GM19372 (cell line): ENCODE results near the gene LARGE2.
"Not testable (repeated sequence)": the region's sequence is repeated elsewhere in the genome, so short reads cannot be mapped to it uniquely, and the experiment has no call there.

Experiments used
- ATAC-seq: cut with Tn5 transposase; IDR thresholded peaks from one replicate; pipeline ENCODE4 v1.9.1; 2021; ENCODE audit warnings: mild to moderate bottlenecking, low read depth, moderate library complexity; ENCODE audit not compliant: unreplicated experiment

LARGE2 gene

DNA sequence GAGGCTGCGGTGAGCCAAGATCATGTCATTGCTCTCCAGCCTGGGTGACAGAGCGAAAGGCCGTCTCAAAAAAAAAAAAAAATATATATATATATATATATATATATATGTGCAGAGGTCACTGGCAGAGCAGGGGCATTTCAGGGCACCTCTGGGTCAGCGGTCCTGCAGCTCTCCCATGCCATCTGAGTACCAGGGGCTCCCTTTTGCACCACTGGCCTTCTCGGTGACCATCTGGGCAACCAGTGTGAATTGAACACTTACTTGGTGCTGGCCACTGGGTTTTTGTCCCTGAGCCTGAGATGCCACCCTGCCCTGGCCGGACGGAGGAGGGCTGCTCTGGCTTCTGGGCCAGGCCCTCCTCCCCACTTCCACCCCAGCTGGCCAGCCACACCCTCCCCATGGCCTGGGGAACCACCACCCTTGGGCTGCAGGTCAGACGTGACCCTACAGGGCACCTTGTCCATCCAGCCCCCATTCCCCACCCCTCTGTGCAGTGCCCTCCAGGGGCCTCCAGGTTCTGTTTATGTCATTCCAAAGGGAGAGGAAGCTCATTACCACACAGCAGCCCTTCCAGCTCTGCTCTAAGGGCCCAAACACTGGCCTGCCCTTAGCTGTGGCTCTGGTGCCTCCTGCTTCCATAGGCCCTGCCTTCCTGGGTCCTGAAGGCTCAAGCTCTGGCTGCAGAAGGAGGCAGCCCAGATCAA, 26.8 kb upstream of the LARGE2 start:
- ATAC-seq: no peak

DNA sequence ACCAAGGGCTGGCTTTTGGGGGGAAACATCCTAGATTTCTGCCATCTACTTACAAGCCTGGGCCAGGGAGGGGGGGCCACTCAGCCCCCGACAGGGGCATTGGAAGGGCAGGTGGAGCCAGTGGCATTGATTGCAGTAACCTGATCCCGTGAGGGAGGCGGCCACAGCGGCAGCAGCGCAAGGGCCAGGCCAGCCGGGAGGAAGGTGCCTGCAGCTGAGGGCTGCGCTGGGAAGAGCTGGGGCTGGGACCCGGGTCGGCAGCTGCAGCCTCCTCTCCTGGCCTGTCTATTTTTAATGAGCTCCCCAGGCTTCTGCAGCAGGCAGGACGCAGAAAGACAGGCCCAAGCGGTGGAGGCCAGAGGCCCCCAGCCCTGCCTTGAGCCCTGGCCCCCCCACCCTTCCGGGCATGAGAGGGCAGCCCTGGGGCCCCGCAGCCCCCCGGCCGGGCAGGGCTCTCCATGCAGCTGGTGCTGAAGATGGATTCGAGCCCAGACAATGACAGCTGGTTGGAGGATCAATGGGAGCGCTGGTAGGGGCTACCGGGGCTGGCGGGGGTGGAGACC, 26.0 kb upstream of the LARGE2 start:
- ATAC-seq: no peak

- ATAC-seq: no peak
These were observed 24.9 kb upstream of the LARGE2 start for GRCh38 chr11:45897556-45897955.

- ATAC-seq: no peak
These were observed 23.4 kb upstream of the LARGE2 start for GRCh38 chr11:45899086-45899447.

DNA sequence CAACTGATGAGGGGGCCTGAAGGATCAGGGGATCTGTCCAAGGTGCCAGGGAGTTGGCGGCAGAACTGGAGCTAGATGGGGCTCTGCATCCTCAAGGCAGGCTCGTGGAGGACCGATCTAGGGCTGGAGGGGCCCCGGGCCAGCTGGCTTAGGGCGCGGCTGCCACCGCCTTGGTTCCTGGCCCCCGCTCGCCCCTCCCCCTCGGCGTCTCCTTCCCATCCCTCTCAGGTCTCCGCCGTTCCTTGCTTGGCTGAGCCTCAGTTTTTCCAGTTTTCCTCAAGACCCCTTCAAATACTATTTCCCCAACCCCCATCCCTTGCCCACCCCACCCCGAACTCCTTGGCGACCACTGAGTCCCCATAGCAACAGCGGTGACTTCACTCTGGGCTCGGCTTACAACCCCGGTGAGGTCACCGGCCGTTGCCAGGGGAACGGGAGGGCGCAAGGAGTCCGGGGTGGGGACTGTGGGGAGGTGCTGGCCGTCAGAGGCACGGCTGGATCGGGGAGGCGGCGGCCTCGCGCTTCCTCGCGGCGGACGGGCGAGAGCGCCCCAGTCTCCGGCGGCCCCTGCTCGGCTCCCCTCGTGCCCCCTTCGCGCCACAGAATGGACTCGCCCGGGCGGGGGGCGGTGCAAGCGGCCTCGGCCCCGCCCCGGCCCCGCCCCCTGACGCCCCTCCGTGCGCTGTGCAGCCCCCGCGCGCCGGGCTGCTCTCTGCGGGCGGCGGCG, 22.8 kb upstream of the LARGE2 start:
- ATAC-seq: no peak

DNA sequence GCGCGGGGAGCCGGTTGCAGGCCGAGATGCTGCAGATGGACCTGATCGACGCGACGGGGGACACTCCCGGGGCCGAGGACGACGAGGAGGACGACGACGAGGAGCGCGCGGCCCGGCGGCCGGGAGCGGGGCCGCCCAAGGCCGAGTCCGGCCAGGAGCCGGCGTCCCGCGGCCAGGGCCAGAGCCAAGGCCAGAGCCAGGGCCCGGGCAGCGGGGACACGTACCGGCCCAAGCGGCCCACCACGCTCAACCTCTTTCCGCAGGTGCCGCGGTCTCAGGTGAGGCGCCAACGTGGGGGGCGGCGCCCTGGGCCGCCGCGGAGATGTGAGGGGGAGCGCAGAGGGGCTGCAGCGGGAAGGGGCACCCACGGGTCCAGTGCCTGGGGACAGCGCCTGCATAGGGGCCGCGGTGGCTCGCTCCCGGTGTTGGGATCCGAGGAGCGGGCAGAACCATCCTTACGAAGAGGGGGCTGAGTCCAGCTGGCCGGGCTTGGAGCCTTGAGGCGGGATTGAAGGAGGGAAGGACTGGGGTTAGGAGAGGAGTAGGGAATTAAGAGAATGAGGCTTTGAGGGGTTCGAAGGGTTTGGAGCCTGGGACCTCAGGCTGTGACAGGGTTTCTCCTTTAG, 22.2 kb upstream of the LARGE2 start:
- ATAC-seq: not testable (repeated sequence)

DNA sequence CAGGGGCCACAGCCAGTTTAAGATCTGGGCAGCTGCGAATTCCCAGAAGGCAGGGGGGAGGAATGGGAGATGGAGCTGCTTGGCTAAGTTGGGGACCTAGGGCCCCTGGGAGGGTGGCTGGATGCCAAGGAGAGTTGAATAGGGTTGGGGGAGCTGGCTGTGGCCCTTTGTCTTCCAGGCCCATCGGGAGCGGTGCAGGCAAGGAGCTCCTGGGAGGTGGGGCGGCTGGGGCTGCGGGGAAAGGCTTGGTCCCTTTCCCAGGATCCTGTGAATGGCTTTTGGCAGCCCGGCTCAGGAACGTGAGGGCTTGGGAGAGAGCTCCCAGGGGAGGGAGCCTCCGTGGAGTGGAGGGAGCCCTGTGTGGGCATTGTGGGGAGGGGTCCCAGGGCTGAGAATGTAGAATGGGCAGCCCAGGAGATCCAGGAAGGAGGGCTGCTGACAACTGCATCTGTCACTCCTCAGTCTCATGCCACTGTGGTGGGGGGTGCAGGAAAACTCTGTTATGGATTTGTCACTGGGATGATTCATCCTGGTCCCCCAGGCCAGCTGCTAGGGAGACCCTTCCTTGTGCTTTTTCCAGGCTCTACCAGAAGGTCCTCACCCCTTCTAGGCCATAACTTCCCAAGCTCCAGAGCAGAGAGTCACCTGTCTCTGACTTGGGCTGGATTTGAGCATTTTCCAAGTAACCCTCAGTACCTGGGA, 21.4 kb upstream of the LARGE2 start:
- no peak for ATAC-seq

DNA sequence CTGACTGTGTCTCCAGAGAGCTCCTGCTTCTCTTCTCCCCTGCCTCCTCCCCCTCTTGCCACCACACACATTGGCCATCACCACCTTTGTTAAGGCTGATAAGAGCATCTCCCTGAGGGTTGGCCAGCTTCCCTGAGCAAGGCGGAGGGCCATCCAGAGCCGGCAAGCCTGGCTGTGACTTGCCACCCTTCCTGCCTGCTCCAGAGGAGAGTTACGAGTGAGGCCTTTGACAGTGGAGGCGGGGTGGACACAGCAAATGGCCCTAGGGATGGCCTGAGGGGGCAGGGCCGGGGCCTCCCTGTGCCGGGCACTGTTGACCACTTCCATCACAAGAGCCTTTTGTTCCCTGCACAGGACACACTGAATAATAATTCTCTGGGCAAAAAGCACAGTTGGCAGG, 20.8 kb upstream of the LARGE2 start:
- no peak for ATAC-seq

DNA sequence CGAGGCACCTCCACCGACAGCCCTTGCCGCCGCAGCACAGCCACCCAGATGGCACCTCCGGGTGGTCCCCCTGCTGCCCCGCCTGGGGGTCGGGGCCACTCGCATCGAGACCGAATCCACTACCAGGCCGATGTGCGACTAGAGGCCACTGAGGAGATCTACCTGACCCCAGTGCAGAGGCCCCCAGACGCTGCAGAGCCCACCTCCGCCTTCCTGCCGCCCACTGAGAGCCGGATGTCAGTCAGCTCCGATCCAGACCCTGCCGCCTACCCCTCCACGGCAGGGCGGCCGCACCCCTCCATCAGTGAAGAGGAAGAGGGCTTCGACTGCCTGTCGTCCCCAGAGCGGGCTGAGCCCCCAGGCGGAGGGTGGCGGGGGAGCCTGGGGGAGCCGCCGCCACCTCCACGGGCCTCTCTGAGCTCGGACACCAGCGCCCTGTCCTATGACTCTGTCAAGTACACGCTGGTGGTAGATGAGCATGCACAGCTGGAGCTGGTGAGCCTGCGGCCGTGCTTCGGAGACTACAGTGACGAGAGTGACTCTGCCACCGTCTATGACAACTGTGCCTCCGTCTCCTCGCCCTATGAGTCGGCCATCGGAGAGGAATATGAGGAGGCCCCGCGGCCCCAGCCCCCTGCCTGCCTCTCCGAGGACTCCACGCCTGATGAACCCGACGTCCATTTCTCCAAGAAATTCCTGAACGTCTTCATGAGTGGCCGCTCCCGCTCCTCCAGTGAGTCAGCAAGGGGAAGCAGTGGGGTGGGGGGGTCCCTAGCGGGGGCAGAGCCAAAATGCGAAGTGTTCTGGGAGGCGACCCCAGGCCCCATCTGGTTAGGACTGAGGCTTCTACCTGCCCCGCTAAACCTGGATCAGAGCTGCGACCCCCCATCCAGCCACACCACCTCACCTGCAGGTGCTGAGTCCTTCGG, 19.7 kb upstream of the LARGE2 start:
- no peak for ATAC-seq

DNA sequence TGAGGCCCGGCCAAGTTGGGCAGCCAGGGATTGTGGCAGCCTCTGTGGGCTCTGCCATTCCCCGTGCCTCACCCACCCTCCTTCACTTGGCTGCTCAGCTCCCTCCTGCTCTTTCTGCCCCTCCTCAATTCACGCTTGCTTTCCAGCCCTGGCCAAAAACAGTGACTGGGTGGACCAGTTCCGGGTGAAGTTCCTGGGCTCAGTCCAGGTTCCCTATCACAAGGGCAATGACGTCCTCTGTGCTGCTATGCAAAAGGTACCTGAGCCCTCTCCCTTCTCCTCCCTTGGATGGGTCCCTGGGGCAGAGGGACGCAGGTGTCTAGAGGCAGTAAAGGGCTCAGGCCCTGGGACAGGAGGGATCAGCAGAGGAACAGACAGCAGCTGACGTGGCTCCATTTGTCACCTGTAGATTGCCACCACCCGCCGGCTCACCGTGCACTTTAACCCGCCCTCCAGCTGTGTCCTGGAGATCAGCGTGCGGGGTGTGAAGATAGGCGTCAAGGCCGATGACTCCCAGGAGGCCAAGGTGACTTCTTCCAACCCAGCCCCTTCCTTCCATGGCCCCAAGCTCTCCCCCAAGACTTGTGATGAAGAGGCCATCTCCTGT, 18.0 kb upstream of the LARGE2 start:
- ATAC-seq: no peak

GRCh38 chr11:45905095-45905494, 17.4 kb upstream of the LARGE2 start:
- ATAC-seq: no peak

DNA sequence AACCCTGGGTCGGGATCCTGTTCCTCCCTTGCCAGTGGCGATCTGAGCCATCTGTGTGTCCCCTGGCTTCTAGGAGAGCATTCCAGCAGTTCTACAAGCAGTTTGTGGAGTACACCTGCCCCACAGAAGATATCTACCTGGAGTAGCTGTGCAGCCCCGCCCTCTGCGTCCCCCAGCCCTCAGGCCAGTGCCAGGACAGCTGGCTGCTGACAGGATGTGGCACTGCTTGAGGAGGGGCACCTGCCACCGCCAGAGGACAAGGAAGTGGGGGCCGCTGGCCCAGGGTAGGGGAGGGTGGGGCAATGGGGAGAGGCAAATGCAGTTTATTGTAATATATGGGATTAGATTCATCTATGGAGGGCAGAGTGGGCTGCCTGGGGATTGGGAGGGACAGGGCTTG, 16.9 kb upstream of the LARGE2 start:
- not testable (repeated sequence) for ATAC-seq

DNA sequence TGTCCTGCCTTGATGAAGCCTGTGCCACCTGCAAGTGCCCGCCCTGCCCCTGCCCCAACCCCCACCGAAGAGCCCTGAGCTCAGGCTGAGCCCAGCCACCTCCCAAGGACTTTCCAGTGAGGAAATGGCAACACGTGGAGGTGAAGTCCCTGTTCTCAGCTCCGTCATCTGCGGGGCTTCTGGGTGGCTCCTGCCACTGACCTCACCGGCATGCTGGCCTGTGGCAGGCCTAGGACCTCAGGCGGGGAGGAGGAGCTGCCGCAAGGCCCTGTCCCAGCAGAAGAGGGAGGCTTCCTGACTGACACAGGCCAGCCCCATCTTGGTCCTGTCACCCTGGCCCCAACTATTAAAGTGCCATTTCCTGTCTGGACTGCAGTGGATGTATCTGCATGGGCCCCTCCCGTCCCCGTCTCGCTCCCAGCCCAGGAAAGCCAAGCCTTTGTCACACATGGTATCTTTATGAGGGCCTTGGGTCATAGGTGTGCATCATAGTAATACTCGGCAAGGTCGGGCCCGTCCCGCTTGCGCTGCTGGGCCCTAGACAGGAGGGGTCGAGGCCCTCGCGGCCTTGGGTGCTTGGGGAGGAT, 16.3 kb upstream of the LARGE2 start:
- no peak for ATAC-seq

- no peak for ATAC-seq
These were observed 15.4 kb upstream of the LARGE2 start, which contains the start of gene FREY1 for GRCh38 chr11:45906965-45907611. Gene FREY1, minus strand, starts transcription at chr11:45907271. Its CDS starts 26 bp downstream, at chr11:45907245.

DNA sequence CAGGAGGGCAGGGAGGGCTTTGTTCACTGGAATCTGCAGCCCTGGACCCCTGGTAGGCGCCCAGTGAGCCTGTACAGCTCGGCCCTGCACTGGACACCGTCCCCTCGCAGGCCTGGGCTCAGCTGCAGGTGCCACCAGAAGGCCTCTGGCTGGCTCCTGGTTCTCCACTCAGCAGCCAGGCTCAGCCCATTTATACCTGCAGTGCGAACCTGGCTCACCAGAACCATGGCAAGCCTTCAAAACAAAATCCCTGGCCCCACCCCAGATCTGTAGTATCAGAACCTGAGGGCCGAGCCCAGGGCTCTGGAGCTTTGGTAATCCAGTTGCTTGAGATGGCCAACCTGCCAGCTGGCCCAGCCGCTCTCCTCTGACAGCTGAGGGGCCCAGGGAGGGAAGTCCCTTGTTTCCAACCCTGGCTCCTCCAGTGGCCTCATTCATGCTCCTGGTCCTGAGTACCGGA, 14.5 kb upstream of the LARGE2 start:
- no peak for ATAC-seq

DNA sequence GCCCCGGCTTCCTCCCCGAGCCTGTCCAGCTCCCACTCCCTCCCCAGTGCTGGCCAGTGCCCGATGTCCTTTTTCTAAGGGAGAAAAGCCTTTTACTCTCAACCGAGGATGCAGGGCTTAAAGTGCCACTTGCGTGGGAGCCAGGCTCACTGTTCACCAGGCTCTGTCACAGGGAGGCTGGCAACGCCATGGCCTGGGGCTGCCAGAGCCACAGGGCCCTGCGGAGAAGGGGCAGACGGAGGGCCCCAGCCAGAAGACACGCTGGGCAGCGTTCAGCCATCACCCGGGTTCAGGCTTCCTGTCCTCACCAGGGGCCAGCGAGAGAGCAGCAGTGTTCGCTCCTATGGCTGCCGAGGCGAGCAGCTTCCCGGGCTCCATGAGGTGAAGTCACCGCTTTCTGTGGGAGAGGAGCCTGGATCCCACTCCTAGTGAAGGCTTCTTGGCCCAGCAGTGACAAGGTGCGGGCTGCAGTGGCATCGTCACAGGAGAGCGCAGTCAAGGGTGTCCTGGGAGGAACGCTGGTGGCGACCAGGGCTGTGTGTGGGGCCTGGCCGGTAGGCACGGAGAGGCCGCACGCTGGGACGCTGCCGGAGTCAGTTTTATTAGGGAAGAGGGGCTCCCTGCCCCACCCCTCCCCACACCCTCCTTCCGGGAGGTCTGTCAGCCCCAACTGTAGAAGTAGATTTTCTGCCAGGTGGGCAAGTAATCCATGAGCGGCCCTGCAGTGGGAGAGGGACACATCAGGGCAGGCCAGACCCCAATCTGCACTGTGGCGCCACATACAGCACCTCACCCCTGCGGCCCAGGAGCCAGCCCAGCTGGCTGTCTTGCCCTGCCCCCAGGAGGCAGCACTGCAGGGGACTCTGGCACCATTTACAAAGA, 12.6 kb upstream of the LARGE2 start:
- ATAC-seq: no peak

DNA sequence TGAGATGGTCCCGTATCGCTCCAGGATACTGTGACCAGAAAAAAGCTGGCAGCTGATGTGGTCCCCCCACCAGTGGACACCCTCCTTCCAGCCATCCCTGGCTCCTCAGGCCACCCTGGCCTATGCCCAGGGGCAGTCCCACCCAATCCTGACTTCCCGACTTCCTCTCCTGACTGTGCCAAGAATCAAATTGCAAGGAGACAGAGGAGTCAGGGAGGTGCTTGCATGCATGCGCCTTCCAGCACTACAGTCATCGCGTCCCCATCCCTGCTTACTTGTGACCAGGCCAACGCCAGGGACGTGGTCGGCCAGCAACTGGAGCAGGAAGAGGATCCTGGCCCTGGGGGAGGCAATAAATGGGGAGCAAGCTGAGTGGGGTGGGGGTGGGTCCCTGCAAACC, 11.8 kb upstream of the LARGE2 start:
- no peak for ATAC-seq
